PFSK-1 (cell line): ENCODE data around the gene WDR38.

Source experiments
- FOXP2 ChIP-seq: optimal IDR thresholded peaks from 2 replicates; pipeline ENCODE3; 2011; ENCODE audit warnings: borderline replicate concordance, control low read depth, inconsistent platforms; ENCODE audit not compliant: insufficient read depth; ENCODE audit errors: extremely low read length, extremely low read depth
- POLR2AphosphoS5 ChIP-seq: IDR thresholded peaks from 2 replicates; pipeline ENCODE4 v1.6.1; 2012; ENCODE audit warnings: low read depth, mild to moderate bottlenecking, control low read depth, low read length, moderate library complexity
- REST ChIP-seq, 2 experiments: IDR thresholded peaks; 2 replicates each; pipeline versions ENCODE4 v1.6.1 to v1.8.0; 2011 to 2012; ENCODE audit warnings: low read depth in 2 of 2, low read length in 2 of 2, control low read depth in 1 of 2, inconsistent platforms in 1 of 2, mild to moderate bottlenecking in 1 of 2, moderate library complexity in 1 of 2; ENCODE audit not compliant: insufficient read depth in 1 of 2
- SIN3A ChIP-seq: IDR thresholded peaks from 2 replicates; pipeline ENCODE4 v1.6.1; 2012; ENCODE audit warnings: mild to moderate bottlenecking, low read length, moderate library complexity, borderline replicate concordance; ENCODE audit not compliant: insufficient read depth
- TAF1 ChIP-seq: IDR thresholded peaks from 2 replicates; pipeline ENCODE4 v1.6.1; 2012; ENCODE audit warnings: low read length, control low read depth, borderline replicate concordance; ENCODE audit not compliant: insufficient read depth

The WDR38 gene

GRCh38 chr9:124855944-124856765 is 2.9 kb downstream of the WDR38 start:
- TF ChIP-seq REST (IDR thresholded peaks at IDR 0.05; ENCODE audit: insufficient read depth in 1 of 2, low read depth in 2 of 2, low read length in 2 of 2) (no peak), POLR2AphosphoS5 (no peak; the same call in none of the 2 replicates), FOXP2 (no peak), SIN3A (no peak), TAF1 (no peak)

- no peak for TF ChIP-seq TAF1
- TF ChIP-seq POLR2AphosphoS5, result no peak
- no peak for TF ChIP-seq SIN3A
Measured at GRCh38 chr9:124857533-124858162, 4.4 kb downstream of the WDR38 start.

- TF ChIP-seq REST (IDR thresholded peaks at IDR 0.05; ENCODE audit: insufficient read depth in 1 of 2, low read depth in 2 of 2, low read length in 2 of 2) (no peak), POLR2AphosphoS5 (peak; percentile 23; the same call in 1 of the 2 replicates), SIN3A (no peak)
Measured at GRCh38 chr9:124858330-124859046, 5.2 kb downstream of the WDR38 start.

GRCh38 chr9:124859803-124860581 is 6.7 kb downstream of the WDR38 start:
- TF ChIP-seq REST (IDR thresholded peaks at IDR 0.05; ENCODE audit: insufficient read depth in 1 of 2, low read depth in 2 of 2, low read length in 2 of 2) (no peak), FOXP2 (no peak), SIN3A (no peak), POLR2AphosphoS5 (no peak), TAF1 (no peak)

- TF ChIP-seq FOXP2, result no peak
- no peak for TF ChIP-seq TAF1
- TF ChIP-seq POLR2AphosphoS5, result no peak; the same call in 1 of the 2 replicates
- TF ChIP-seq REST (IDR thresholded peaks at IDR 0.05; ENCODE audit: insufficient read depth in 1 of 2, low read depth in 2 of 2, low read length in 2 of 2), result no peak
- TF ChIP-seq SIN3A, result no peak
Measured at GRCh38 chr9:124860582-124861341, 7.5 kb downstream of the WDR38 start.
